Activated T-cell treated with anti-CD3 and anti-CD28 coated beads, Interleukin-2, amount 50 U/mL, for 24 hours (primary cell): Measurements from ENCODE around the gene FOSB.
"Not testable (repeated sequence)": the region's sequence is repeated elsewhere in the genome, so short reads cannot be mapped to it uniquely, and the experiment has no call there.

Source experiments
- DNase-seq: peaks from one replicate; pipeline ENCODE4 v3.0.0-alpha.2; 2020
- H3K27ac Mint-ChIP-seq: 2 replicates; pipeline ENCODE4 v1.8.0; 2020; ENCODE audit warnings: mild to moderate bottlenecking, mixed read lengths
- H3K27me3 Mint-ChIP-seq: 2 replicates; pipeline ENCODE4 v1.8.0; 2020; ENCODE audit warnings: mixed read lengths
- H3K36me3 Mint-ChIP-seq: 2 replicates; pipeline ENCODE4 v1.8.0; 2020; ENCODE audit warnings: low read depth, mixed read lengths
- H3K4me1 Mint-ChIP-seq: 2 replicates; pipeline ENCODE4 v1.8.0; 2020; ENCODE audit warnings: low read depth, mixed read lengths
- H3K4me3 Mint-ChIP-seq: 2 replicates; pipeline ENCODE4 v1.8.0; 2020; ENCODE audit warnings: mild to moderate bottlenecking, moderate library complexity, mixed read lengths
- H3K9me3 Mint-ChIP-seq: 2 replicates; pipeline ENCODE4 v1.8.0; 2020; ENCODE audit warnings: mixed read lengths

The FOSB gene

GRCh38 chr19:45432543-45432942, 35.3 kb upstream of the FOSB start:
- H3K9me3 Mint-ChIP-seq, H3K27me3 Mint-ChIP-seq, H3K27ac Mint-ChIP-seq, H3K4me3 Mint-ChIP-seq, DNase-seq, H3K4me1 Mint-ChIP-seq, H3K36me3 Mint-ChIP-seq: not testable (repeated sequence)

GRCh38 chr19:45437328-45437727, 30.5 kb upstream of the FOSB start:
- peaks cover 13% of the 10 kb centered on the region for H3K4me1 Mint-ChIP-seq
- DNase-seq = no peak
- no peaks in the 10 kb centered on the region for H3K27me3 Mint-ChIP-seq
- no peak overlapping the region for H3K27ac Mint-ChIP-seq
- no peaks in the 10 kb centered on the region for H3K36me3 Mint-ChIP-seq
- H3K4me3 Mint-ChIP-seq = no peak overlapping the region
- H3K9me3 Mint-ChIP-seq = no peaks in the 10 kb centered on the region

- Mint-ChIP-seq H3K27ac (no peak overlapping the region), H3K36me3 (no peaks in the 10 kb centered on the region)
- DNase-seq = no peak
These were observed 28.6 kb upstream of the FOSB start for GRCh38 chr19:45439190-45439568.

GRCh38 chr19:45439569-45440258, 28.1 kb upstream of the FOSB start:
- peak overlapping the region; percentile 50 for H3K4me3 Mint-ChIP-seq
- H3K27me3 Mint-ChIP-seq = no peaks in the 10 kb centered on the region
- H3K4me1 Mint-ChIP-seq = peaks cover 32% of the 10 kb centered on the region
- H3K36me3 Mint-ChIP-seq = no peaks in the 10 kb centered on the region
- H3K9me3 Mint-ChIP-seq = no peaks in the 10 kb centered on the region
- peak overlapping the region; percentile 66 for H3K27ac Mint-ChIP-seq
- peak; percentile 91 for DNase-seq

More at GRCh38 chr19:45439190-45439568, 28.6 kb upstream of the FOSB start:
- Mint-ChIP-seq H3K4me1 (peaks cover 27% of the 10 kb centered on the region), H3K9me3 (no peaks in the 10 kb centered on the region), H3K27me3 (no peaks in the 10 kb centered on the region), H3K4me3 (no peak overlapping the region)

- Mint-ChIP-seq H3K4me3 (peak overlapping the region; percentile 50), H3K9me3 (no peaks in the 10 kb centered on the region), H3K27me3 (no peaks in the 10 kb centered on the region), H3K4me1 (peaks cover 37% of the 10 kb centered on the region), H3K36me3 (no peaks in the 10 kb centered on the region), H3K27ac (peak overlapping the region; percentile 66)
- DNase-seq = no peak
These were observed 27.5 kb upstream of the FOSB start for GRCh38 chr19:45440259-45440638.

GRCh38 chr19:45440873-45441654, 26.7 kb upstream of the FOSB start:
- no peaks in the 10 kb centered on the region for H3K27me3 Mint-ChIP-seq
- H3K36me3 Mint-ChIP-seq = no peaks in the 10 kb centered on the region
- DNase-seq = no peak
- H3K4me1 Mint-ChIP-seq = peaks cover 41% of the 10 kb centered on the region
- H3K9me3 Mint-ChIP-seq = no peaks in the 10 kb centered on the region
- peak overlapping the region; percentile 50 for H3K4me3 Mint-ChIP-seq
- peak overlapping the region; percentile 66 for H3K27ac Mint-ChIP-seq

- H3K27ac Mint-ChIP-seq = peak overlapping the region; percentile 31
These were observed 25.4 kb upstream of the FOSB start for GRCh38 chr19:45442408-45442777.

GRCh38 chr19:45442778-45443461, 24.9 kb upstream of the FOSB start:
- Mint-ChIP-seq H3K9me3 (no peaks in the 10 kb centered on the region), H3K36me3 (no peaks in the 10 kb centered on the region), H3K27me3 (no peaks in the 10 kb centered on the region), H3K4me1 (peaks cover 46% of the 10 kb centered on the region), H3K27ac (peak overlapping the region; percentile 31), H3K4me3 (peak overlapping the region; percentile 76)
- peak; percentile 57 for DNase-seq

More at GRCh38 chr19:45442408-45442777, 25.4 kb upstream of the FOSB start:
- Mint-ChIP-seq H3K27me3 (no peaks in the 10 kb centered on the region), H3K4me3 (peak overlapping the region; percentile 76), H3K4me1 (peaks cover 46% of the 10 kb centered on the region), H3K9me3 (no peaks in the 10 kb centered on the region), H3K36me3 (no peaks in the 10 kb centered on the region)
- DNase-seq = no peak

- Mint-ChIP-seq H3K9me3 (no peaks in the 10 kb centered on the region), H3K36me3 (no peaks in the 10 kb centered on the region), H3K27me3 (no peaks in the 10 kb centered on the region), H3K4me1 (peaks cover 50% of the 10 kb centered on the region), H3K27ac (peak overlapping the region; percentile 86), H3K4me3 (peak overlapping the region; percentile 76)
- DNase-seq = peak; percentile 74
These were observed 24.1 kb upstream of the FOSB start for GRCh38 chr19:45443462-45444317.

GRCh38 chr19:45444318-45445041, 23.3 kb upstream of the FOSB start:
- peak overlapping the region; percentile 65 for H3K4me3 Mint-ChIP-seq
- H3K9me3 Mint-ChIP-seq = no peaks in the 10 kb centered on the region
- H3K27me3 Mint-ChIP-seq = no peaks in the 10 kb centered on the region
- H3K27ac Mint-ChIP-seq = peak overlapping the region; percentile 55
- DNase-seq = peak; percentile 81
- H3K4me1 Mint-ChIP-seq = peaks cover 55% of the 10 kb centered on the region
- no peaks in the 10 kb centered on the region for H3K36me3 Mint-ChIP-seq

- DNase-seq = no peak
- Mint-ChIP-seq H3K27ac (peak overlapping the region; percentile 55), H3K4me1 (peaks cover 60% of the 10 kb centered on the region), H3K36me3 (peaks cover 2% of the 10 kb centered on the region), H3K4me3 (peak overlapping the region; percentile 65), H3K27me3 (no peaks in the 10 kb centered on the region), H3K9me3 (no peaks in the 10 kb centered on the region)
These were observed 22.7 kb upstream of the FOSB start for GRCh38 chr19:45445139-45445538.

- Mint-ChIP-seq H3K27ac (peak overlapping the region; percentile 33), H3K4me3 (no peak overlapping the region), H3K4me1 (peaks cover 57% of the 10 kb centered on the region), H3K36me3 (peaks cover 6% of the 10 kb centered on the region), H3K9me3 (no peaks in the 10 kb centered on the region), H3K27me3 (no peaks in the 10 kb centered on the region)
- DNase-seq = no peak
These were observed 21.5 kb upstream of the FOSB start for GRCh38 chr19:45446295-45446694.

GRCh38 chr19:45446944-45447343, 20.9 kb upstream of the FOSB start:
- H3K27ac Mint-ChIP-seq = no peak overlapping the region
- peaks cover 6% of the 10 kb centered on the region for H3K36me3 Mint-ChIP-seq
- H3K4me3 Mint-ChIP-seq = no peak overlapping the region
- H3K4me1 Mint-ChIP-seq = peaks cover 64% of the 10 kb centered on the region
- H3K9me3 Mint-ChIP-seq = no peaks in the 10 kb centered on the region
- no peak for DNase-seq
- no peaks in the 10 kb centered on the region for H3K27me3 Mint-ChIP-seq

- Mint-ChIP-seq H3K36me3 (peaks cover 6% of the 10 kb centered on the region), H3K4me3 (no peak overlapping the region), H3K27ac (no peak overlapping the region), H3K9me3 (no peaks in the 10 kb centered on the region), H3K27me3 (no peaks in the 10 kb centered on the region), H3K4me1 (peaks cover 56% of the 10 kb centered on the region)
- no peak for DNase-seq
These were observed 19.4 kb upstream of the FOSB start for GRCh38 chr19:45448425-45448756.
